Parathyroid adenoma (tissue), 2 donors: ENCODE data around the gene GREB1L.
"Not testable (repeated sequence)": the region's sequence is repeated elsewhere in the genome, so short reads cannot be mapped to it uniquely, and the experiment has no call there.

Experiments used
- H2AFZ ChIP-seq: fragments of 300-600 bp; sonication (generic); one replicate; pipeline ENCODE4 v1.7.0; 2017; ENCODE audit warnings: antibody characterized with exemption, mild to moderate bottlenecking
- H3K27ac ChIP-seq: fragments of 300-600 bp; sonication (generic); one replicate; pipeline ENCODE4 v1.7.0; 2017
- H3K27me3 ChIP-seq: fragments of 300-600 bp; sonication (generic); one replicate; pipeline ENCODE4 v1.7.0; 2017; ENCODE audit warnings: low read length; ENCODE audit not compliant: control insufficient read depth, insufficient read depth
- H3K36me3 ChIP-seq: fragments of 300-600 bp; sonication (generic); one replicate; pipeline ENCODE4 v1.7.0; 2017; ENCODE audit warnings: low read length; ENCODE audit not compliant: control insufficient read depth, insufficient read depth
- H3K4me1 ChIP-seq: fragments of 300-600 bp; sonication (generic); one replicate; pipeline ENCODE4 v1.7.0; 2017; ENCODE audit warnings: control low read depth
- H3K4me2 ChIP-seq: fragments of 300-600 bp; sonication (generic); one replicate; pipeline ENCODE4 v1.7.0; 2017; ENCODE audit warnings: low read length
- H3K4me3 ChIP-seq: fragments of 300-600 bp; sonication (generic); one replicate; pipeline ENCODE4 v1.7.0; 2017; ENCODE audit warnings: low read depth, low read length
- H3K79me2 ChIP-seq: fragments of 300-600 bp; sonication (generic); one replicate; pipeline ENCODE4 v1.7.0; 2017; ENCODE audit warnings: control low read depth
- H3K9ac ChIP-seq: fragments of 300-600 bp; sonication (generic); one replicate; pipeline ENCODE4 v1.7.0; 2017; ENCODE audit warnings: mild to moderate bottlenecking
- H3K9me3 ChIP-seq: fragments of 300-600 bp; sonication (generic); one replicate; pipeline ENCODE4 v1.7.0; 2017; ENCODE audit warnings: low read length; ENCODE audit not compliant: control insufficient read depth
- CTCF ChIP-seq: fragments of 300-600 bp; sonication (generic); IDR thresholded peaks from one replicate; pipeline ENCODE4 v1.7.0; 2017; ENCODE audit warnings: antibody characterized with exemption, mild to moderate bottlenecking
- donor health status: primary hyperparathyroidism.

Gene GREB1L

GRCh38 chr18:21366896-21367295 lies 124.9 kb downstream of the GREB1L start:
- no peak overlapping the region for H3K4me2 ChIP-seq
- no peak overlapping the region for H3K4me3 ChIP-seq
- H3K9ac ChIP-seq: no peak overlapping the region
- H3K4me1 ChIP-seq: no peaks in the 10 kb centered on the region
- no peak overlapping the region for H3K27ac ChIP-seq
- H3K79me2 ChIP-seq: no peaks in the 10 kb centered on the region
- H3K9me3 ChIP-seq: no peaks in the 10 kb centered on the region
- TF ChIP-seq CTCF: no peak
- no peak overlapping the region for H2AFZ ChIP-seq
- H3K36me3 ChIP-seq: no peaks in the 10 kb centered on the region
- no peaks in the 10 kb centered on the region for H3K27me3 ChIP-seq

GRCh38 chr18:21369146-21369545 lies 127.1 kb downstream of the GREB1L start:
- Histone ChIP-seq H3K9ac (no peak overlapping the region), H3K79me2 (no peaks in the 10 kb centered on the region), H3K27me3 (no peaks in the 10 kb centered on the region), H3K4me3 (no peak overlapping the region), H3K4me2 (no peak overlapping the region), H3K36me3 (no peaks in the 10 kb centered on the region), H3K9me3 (no peaks in the 10 kb centered on the region), H3K4me1 (no peaks in the 10 kb centered on the region), H2AFZ (no peak overlapping the region), H3K27ac (no peak overlapping the region)
- no peak for TF ChIP-seq CTCF

- H3K4me3 ChIP-seq, H3K79me2 ChIP-seq, H3K4me1 ChIP-seq, H3K27me3 ChIP-seq, H2AFZ ChIP-seq, H3K4me2 ChIP-seq, H3K27ac ChIP-seq, H3K36me3 ChIP-seq, H3K9me3 ChIP-seq, H3K9ac ChIP-seq: not testable (repeated sequence)
Measured at GRCh38 chr18:21369597-21369996, 127.6 kb downstream of the GREB1L start.

GRCh38 chr18:21383031-21383430 lies 141.0 kb downstream of the GREB1L start:
- no peak overlapping the region for H3K4me3 ChIP-seq
- no peak overlapping the region for H3K4me2 ChIP-seq

GRCh38 chr18:21386523-21387240 lies 144.7 kb downstream of the GREB1L start:
- no peaks in the 10 kb centered on the region for H3K36me3 ChIP-seq
- H3K9me3 ChIP-seq: no peaks in the 10 kb centered on the region
- peaks cover 3% of the 10 kb centered on the region for H3K4me1 ChIP-seq
- no peak overlapping the region for H3K4me2 ChIP-seq
- H2AFZ ChIP-seq: no peak overlapping the region
- H3K4me3 ChIP-seq: no peak overlapping the region
- TF ChIP-seq CTCF: no peak
- H3K27ac ChIP-seq: no peak overlapping the region
- H3K9ac ChIP-seq: no peak overlapping the region
- H3K27me3 ChIP-seq: no peaks in the 10 kb centered on the region
- H3K79me2 ChIP-seq: no peaks in the 10 kb centered on the region

More at GRCh38 chr18:21383031-21383430, 141.0 kb downstream of the GREB1L start:
- no peak overlapping the region for H3K9ac ChIP-seq
- no peaks in the 10 kb centered on the region for H3K36me3 ChIP-seq
- no peak for TF ChIP-seq CTCF
- no peaks in the 10 kb centered on the region for H3K79me2 ChIP-seq
- no peak overlapping the region for H2AFZ ChIP-seq
- H3K9me3 ChIP-seq: no peaks in the 10 kb centered on the region
- H3K27ac ChIP-seq: no peak overlapping the region
- no peaks in the 10 kb centered on the region for H3K27me3 ChIP-seq
- H3K4me1 ChIP-seq: peaks cover 3% of the 10 kb centered on the region
